Osteoblast (primary cell): ENCODE results near the gene NGFR. TPM values are rescaled to one million over a fixed set of nuclear protein-coding genes. Genes with fewer than 3 reads are reported as not detected.

Experiments
- DNase-seq: peaks from one replicate; pipeline ENCODE4 v3.0.0; 2011; ENCODE audit warnings: low spot score, mixed read lengths; ENCODE audit not compliant: insufficient read length; ENCODE audit errors: missing footprints
- H2AFZ ChIP-seq: 2 replicates; pipeline ENCODE4 v1.6.0; 2011; ENCODE audit warnings: mild to moderate bottlenecking, low read length
- H3K27ac ChIP-seq: 2 replicates; pipeline ENCODE4 v1.5.1; 2011; ENCODE audit warnings: mild to moderate bottlenecking, low read depth, low read length, moderate library complexity
- H3K27me3 ChIP-seq: 2 replicates; pipeline ENCODE4 v1.6.0; 2012; ENCODE audit warnings: mild to moderate bottlenecking, control low read depth, inconsistent platforms, low read length, moderate library complexity; ENCODE audit not compliant: insufficient read depth
- H3K36me3 ChIP-seq: 2 replicates; pipeline ENCODE4 v1.5.1; 2011; ENCODE audit warnings: mild to moderate bottlenecking, low read length, control low read depth, moderate library complexity; ENCODE audit not compliant: insufficient read depth
- H3K4me1 ChIP-seq: 2 replicates; pipeline ENCODE4 v1.5.1; 2011; ENCODE audit warnings: mild to moderate bottlenecking, low read length, control low read depth, moderate library complexity; ENCODE audit not compliant: insufficient read depth
- H3K4me2 ChIP-seq: 2 replicates; pipeline ENCODE4 v1.6.0; 2011; ENCODE audit warnings: mild to moderate bottlenecking, low read length; ENCODE audit not compliant: insufficient read depth
- H3K4me3 ChIP-seq: fragments of 200-600 bp; sonication (generic); 3 replicates; pipeline ENCODE4 v1.5.1; 2012; ENCODE audit warnings: mild to moderate bottlenecking, low read length, inconsistent platforms; ENCODE audit not compliant: insufficient read depth
- H3K79me2 ChIP-seq: 2 replicates; pipeline ENCODE4 v1.6.0; 2012; ENCODE audit warnings: mild to moderate bottlenecking, low read length, control low read depth, inconsistent platforms; ENCODE audit not compliant: insufficient read depth
- H3K9me3 ChIP-seq: 2 replicates; pipeline ENCODE4 v1.5.1; 2011; ENCODE audit warnings: low read depth, low read length, control low read depth
- H4K20me1 ChIP-seq: 2 replicates; pipeline ENCODE4 v1.6.0; 2012; ENCODE audit warnings: mild to moderate bottlenecking, low read length, control low read depth; ENCODE audit not compliant: insufficient read depth
- total RNA-seq: library from RNA; depleted of rRNA; stranded (reverse); fragments of >200 nt; gene quantifications from 2 replicates; pipeline ENCODE4 v1.2.3, GENCODE V29; 2012
- TF ChIP-seq, protein P1 (sequence below): IDR thresholded peaks from 2 replicates; pipeline ENCODE4 v1.5.1; 2011; ENCODE audit warnings: mild to moderate bottlenecking, low read depth, low read length, moderate library complexity; ENCODE audit errors: extremely low read depth

The NGFR gene
- total RNA-seq, 1 donor: under 0.01 TPM

DNA sequence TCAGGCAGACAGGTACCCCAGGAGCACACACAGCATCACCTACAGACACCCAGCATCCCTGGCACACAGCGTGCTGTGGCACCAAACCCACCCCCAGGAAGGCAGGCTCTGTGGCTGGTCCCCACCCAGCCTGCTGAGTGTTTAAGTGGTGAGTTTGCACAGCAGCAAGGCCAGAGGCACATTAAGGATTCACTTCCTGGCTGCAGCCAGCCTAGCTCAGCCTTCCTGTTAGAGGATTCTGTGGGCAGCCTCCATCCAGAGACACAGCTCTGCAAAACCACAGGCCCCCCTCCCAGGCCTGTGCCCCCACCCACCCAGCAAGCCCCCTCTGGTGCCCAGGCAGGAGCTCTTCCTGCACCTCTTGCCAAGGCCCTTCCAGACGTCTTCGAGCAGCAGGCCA lies 44.4 kb upstream of the NGFR start:
- TF ChIP-seq, protein P1, sequence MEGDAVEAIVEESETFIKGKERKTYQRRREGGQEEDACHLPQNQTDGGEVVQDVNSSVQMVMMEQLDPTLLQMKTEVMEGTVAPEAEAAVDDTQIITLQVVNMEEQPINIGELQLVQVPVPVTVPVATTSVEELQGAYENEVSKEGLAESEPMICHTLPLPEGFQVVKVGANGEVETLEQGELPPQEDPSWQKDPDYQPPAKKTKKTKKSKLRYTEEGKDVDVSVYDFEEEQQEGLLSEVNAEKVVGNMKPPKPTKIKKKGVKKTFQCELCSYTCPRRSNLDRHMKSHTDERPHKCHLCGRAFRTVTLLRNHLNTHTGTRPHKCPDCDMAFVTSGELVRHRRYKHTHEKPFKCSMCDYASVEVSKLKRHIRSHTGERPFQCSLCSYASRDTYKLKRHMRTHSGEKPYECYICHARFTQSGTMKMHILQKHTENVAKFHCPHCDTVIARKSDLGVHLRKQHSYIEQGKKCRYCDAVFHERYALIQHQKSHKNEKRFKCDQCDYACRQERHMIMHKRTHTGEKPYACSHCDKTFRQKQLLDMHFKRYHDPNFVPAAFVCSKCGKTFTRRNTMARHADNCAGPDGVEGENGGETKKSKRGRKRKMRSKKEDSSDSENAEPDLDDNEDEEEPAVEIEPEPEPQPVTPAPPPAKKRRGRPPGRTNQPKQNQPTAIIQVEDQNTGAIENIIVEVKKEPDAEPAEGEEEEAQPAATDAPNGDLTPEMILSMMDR: no peak
- peaks cover 4% of the 10 kb centered on the region for H3K27me3 ChIP-seq
- H3K27ac ChIP-seq: no peak overlapping the region
- H3K4me1 ChIP-seq: peaks cover 18% of the 10 kb centered on the region
- H3K4me2 ChIP-seq: no peak overlapping the region
- no peaks in the 10 kb centered on the region for H3K9me3 ChIP-seq
- H3K4me3 ChIP-seq: no peak overlapping the region
- no peaks in the 10 kb centered on the region for H4K20me1 ChIP-seq
- no peak overlapping the region for H2AFZ ChIP-seq
- H3K36me3 ChIP-seq: no peaks in the 10 kb centered on the region
- DNase-seq: peak; percentile 94
- no peaks in the 10 kb centered on the region for H3K79me2 ChIP-seq

DNA sequence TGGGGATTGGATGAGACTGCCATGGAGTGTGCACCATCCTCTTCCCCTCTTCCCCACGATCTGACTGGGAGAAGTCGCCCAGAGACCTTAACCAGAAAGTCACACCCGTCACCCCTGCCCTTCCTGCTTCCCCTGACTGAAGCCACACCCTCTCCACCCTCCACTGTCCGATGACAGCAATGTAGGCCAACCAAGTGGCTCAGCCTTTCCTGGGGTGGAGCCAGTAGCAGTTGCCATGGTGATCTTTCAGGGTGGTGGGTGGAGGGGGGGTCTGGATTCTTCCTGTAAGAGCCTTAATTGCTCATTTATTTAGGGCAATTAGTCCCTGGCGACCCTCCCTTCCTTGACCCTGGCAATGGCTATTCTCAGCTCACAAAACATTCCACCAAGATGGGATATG lies 42.9 kb upstream of the NGFR start:
- Histone ChIP-seq H3K36me3 (no peaks in the 10 kb centered on the region), H3K4me2 (no peak overlapping the region), H2AFZ (no peak overlapping the region), H3K27me3 (no peaks in the 10 kb centered on the region), H3K27ac (no peak overlapping the region), H3K79me2 (no peaks in the 10 kb centered on the region), H3K4me3 (no peak overlapping the region), H3K4me1 (peaks cover 29% of the 10 kb centered on the region), H4K20me1 (no peaks in the 10 kb centered on the region), H3K9me3 (no peaks in the 10 kb centered on the region)
- TF ChIP-seq, protein P1: no peak
- peak; percentile 59 for DNase-seq

DNA sequence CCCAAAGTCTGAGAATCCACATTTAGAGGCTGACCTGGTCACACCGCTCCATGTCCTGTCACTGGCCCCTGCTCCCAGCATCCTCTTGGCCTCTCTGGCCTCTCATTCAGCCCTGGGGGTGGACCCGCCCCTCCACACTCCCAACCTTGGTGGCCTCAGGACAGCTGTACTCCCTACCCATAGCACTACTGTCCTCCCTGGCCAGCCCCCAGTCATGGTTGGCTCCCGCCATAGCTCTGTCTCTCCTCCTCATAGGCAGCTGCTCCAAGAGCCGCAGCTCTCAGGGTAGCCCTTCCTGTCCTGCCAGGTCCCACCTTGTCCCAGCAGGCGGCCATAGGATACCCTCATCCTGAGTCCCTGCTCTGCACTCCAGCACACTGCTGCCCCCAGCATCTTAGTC lies 42.4 kb upstream of the NGFR start:
- H3K27me3 ChIP-seq: peaks cover 2% of the 10 kb centered on the region
- no peak overlapping the region for H3K4me2 ChIP-seq
- no peaks in the 10 kb centered on the region for H3K9me3 ChIP-seq
- no peak overlapping the region for H3K27ac ChIP-seq
- peaks cover 27% of the 10 kb centered on the region for H3K4me1 ChIP-seq
- peak; percentile 22 for DNase-seq
- no peaks in the 10 kb centered on the region for H3K36me3 ChIP-seq
- TF ChIP-seq, protein P1: no peak
- H4K20me1 ChIP-seq: no peaks in the 10 kb centered on the region
- no peak overlapping the region for H2AFZ ChIP-seq
- no peaks in the 10 kb centered on the region for H3K79me2 ChIP-seq
- no peak overlapping the region for H3K4me3 ChIP-seq

DNA sequence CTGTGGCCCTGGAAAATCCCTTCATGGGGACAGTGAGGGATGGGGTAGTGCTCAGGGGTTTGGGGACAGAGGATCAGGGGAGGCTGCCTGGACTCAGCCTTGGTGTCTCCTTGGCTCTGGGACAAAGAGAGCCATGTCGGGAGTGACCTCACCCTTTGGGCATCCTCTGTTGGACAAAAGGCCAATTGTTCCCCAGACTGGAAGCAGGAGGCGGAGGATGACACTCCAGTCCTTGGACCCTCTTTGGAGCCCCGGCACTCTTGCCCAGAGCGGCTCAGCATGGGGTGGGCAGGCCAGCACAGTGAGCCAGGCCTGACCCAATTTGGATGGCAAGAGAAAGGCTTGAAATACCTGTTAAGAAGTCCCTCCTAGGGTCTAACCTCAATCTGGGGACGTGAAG lies 41.0 kb upstream of the NGFR start:
- Histone ChIP-seq H3K4me1 (peaks cover 18% of the 10 kb centered on the region), H3K36me3 (no peaks in the 10 kb centered on the region), H2AFZ (no peak overlapping the region), H3K4me2 (no peak overlapping the region), H3K79me2 (no peaks in the 10 kb centered on the region), H3K27me3 (peaks cover 13% of the 10 kb centered on the region), H4K20me1 (no peaks in the 10 kb centered on the region), H3K4me3 (no peak overlapping the region), H3K9me3 (no peaks in the 10 kb centered on the region), H3K27ac (no peak overlapping the region)
- TF ChIP-seq, protein P1: no peak
- peak; percentile 72 for DNase-seq
